ENCODE results near the gene MAGI2.

DNA sequence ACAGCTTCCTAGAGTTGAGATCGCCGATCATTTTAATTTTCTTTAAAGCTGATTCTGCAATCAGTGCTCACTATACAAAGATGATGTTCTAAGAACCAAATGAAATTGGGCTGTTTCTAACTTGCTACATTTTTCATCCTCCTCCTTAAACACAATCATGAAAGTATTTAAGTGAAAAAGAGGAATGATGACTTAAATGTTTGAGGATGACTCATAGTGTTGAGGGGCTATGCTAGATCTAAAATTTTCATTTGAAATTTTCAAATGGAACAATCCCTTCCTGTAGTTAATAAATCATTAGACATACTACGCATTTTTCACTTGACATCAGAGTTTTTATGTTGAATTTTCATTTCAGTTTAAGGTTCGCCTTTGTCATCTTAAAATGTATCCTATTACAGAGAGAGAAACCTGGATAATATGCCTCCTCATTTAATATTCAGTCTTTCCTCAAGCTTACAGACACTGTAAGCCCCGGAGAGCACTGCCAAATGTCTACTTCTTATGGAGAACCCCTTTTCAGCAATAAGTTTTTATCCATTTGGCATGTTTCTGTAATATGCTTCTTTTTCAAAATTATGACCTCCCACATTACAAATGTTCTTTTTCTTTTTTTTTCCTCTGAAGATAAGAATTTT lies 499.6 kb downstream of the MAGI2 start:
- TF ChIP-seq, protein P1, sequence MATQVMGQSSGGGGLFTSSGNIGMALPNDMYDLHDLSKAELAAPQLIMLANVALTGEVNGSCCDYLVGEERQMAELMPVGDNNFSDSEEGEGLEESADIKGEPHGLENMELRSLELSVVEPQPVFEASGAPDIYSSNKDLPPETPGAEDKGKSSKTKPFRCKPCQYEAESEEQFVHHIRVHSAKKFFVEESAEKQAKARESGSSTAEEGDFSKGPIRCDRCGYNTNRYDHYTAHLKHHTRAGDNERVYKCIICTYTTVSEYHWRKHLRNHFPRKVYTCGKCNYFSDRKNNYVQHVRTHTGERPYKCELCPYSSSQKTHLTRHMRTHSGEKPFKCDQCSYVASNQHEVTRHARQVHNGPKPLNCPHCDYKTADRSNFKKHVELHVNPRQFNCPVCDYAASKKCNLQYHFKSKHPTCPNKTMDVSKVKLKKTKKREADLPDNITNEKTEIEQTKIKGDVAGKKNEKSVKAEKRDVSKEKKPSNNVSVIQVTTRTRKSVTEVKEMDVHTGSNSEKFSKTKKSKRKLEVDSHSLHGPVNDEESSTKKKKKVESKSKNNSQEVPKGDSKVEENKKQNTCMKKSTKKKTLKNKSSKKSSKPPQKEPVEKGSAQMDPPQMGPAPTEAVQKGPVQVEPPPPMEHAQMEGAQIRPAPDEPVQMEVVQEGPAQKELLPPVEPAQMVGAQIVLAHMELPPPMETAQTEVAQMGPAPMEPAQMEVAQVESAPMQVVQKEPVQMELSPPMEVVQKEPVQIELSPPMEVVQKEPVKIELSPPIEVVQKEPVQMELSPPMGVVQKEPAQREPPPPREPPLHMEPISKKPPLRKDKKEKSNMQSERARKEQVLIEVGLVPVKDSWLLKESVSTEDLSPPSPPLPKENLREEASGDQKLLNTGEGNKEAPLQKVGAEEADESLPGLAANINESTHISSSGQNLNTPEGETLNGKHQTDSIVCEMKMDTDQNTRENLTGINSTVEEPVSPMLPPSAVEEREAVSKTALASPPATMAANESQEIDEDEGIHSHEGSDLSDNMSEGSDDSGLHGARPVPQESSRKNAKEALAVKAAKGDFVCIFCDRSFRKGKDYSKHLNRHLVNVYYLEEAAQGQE (IDR thresholded peaks at IDR 0.05) = no peak
- TF ChIP-seq, protein P2, sequence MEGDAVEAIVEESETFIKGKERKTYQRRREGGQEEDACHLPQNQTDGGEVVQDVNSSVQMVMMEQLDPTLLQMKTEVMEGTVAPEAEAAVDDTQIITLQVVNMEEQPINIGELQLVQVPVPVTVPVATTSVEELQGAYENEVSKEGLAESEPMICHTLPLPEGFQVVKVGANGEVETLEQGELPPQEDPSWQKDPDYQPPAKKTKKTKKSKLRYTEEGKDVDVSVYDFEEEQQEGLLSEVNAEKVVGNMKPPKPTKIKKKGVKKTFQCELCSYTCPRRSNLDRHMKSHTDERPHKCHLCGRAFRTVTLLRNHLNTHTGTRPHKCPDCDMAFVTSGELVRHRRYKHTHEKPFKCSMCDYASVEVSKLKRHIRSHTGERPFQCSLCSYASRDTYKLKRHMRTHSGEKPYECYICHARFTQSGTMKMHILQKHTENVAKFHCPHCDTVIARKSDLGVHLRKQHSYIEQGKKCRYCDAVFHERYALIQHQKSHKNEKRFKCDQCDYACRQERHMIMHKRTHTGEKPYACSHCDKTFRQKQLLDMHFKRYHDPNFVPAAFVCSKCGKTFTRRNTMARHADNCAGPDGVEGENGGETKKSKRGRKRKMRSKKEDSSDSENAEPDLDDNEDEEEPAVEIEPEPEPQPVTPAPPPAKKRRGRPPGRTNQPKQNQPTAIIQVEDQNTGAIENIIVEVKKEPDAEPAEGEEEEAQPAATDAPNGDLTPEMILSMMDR (IDR thresholded peaks at IDR 0.05; ENCODE audit: low read depth, low read length, missing input control) = no peak
- TF ChIP-seq SP1 (IDR thresholded peaks at IDR 0.05) = no peak
- no peak for TF ChIP-seq TAF1 (conservative IDR thresholded peaks at IDR 0.05)
- TF ChIP-seq GABPA (IDR thresholded peaks at IDR 0.05 in 1 of 2, conservative IDR thresholded peaks at IDR 0.05 in 1 of 2) = no peak
- no peak for TF ChIP-seq FOXA2 (IDR thresholded peaks at IDR 0.05)
- TF ChIP-seq MAX (IDR thresholded peaks at IDR 0.05) = no peak
- no peak for TF ChIP-seq RAD21 (IDR thresholded peaks at IDR 0.05)
- TF ChIP-seq ZBTB33 (IDR thresholded peaks at IDR 0.05) = no peak
- TF ChIP-seq HNF4G (IDR thresholded peaks at IDR 0.05) = no peak
- no peak for TF ChIP-seq YY1 (IDR thresholded peaks at IDR 0.05)

Measured in liver (tissue), 3 donors.